Peyer's patch (tissue), 4 donors: ENCODE data around the gene NR0B2.

Experiments used
- CTCF ChIP-seq, 6 experiments: fragments of 450-650 bp in 4 of 6; fragments of 200-600 bp in 2 of 6; sonication (generic) in 1 of 6; IDR thresholded peaks; one replicate each; pipeline ENCODE4 v1.5.1; 2017 to 2019; ENCODE audit warnings: antibody characterized with exemption in 6 of 6, mild to moderate bottlenecking in 3 of 6, moderate library complexity in 1 of 6
- POLR2A ChIP-seq, 2 donors: fragments of 450-650 bp; IDR thresholded peaks; one replicate each; pipeline ENCODE4 v1.5.1; 2017; ENCODE audit warnings: antibody characterized with exemption in 2 of 2, mild to moderate bottlenecking in 2 of 2, moderate library complexity in 2 of 2

- TF ChIP-seq CTCF (IDR thresholded peaks at IDR 0.05) (no peak), POLR2A (IDR thresholded peaks at IDR 0.05) (no peak)
Observed at GRCh38 chr1:26957306-26957705, 43.5 kb upstream of the NR0B2 start.
